Heart left ventricle (tissue), 16 donors: ENCODE measurements around the gene ATXN7L1. TPM values are rescaled to one million over a fixed set of nuclear protein-coding genes. Genes with fewer than 3 reads are reported as not detected.

Experiments
- ATAC-seq, 4 donors: fragments of 200-7000 bp; cut with Tn5 transposase; one replicate each; pipeline ENCODE4 v1.9.1; 2020 to 2022; ENCODE audit warnings: moderate library complexity in 4 of 4, mild to moderate bottlenecking in 3 of 4, moderate number of reproducible peaks in 1 of 4
- DNase-seq, 5 donors: peaks; one replicate each; pipeline ENCODE4 v3.0.0-alpha.2; 2020
- H3K27ac ChIP-seq, 12 donors: fragments of 200-600 bp; sonication (generic) in 4 of 12; one replicate each; pipeline versions ENCODE4 v1.5.0 to v1.8.0; 2016 to 2022; ENCODE audit warnings: mild to moderate bottlenecking in 2 of 12
- H3K27me3 ChIP-seq, 9 donors: fragments of 200-600 bp; sonication (generic) in 2 of 9; one replicate each; pipeline versions ENCODE4 v1.5.1 to v1.8.0; 2016 to 2022; ENCODE audit warnings: mild to moderate bottlenecking in 3 of 9
- H3K36me3 ChIP-seq, 9 donors: fragments of 200-600 bp; sonication (generic) in 2 of 9; one replicate each; pipeline versions ENCODE4 v1.5.0 to v1.8.0; 2018 to 2022; ENCODE audit warnings: mild to moderate bottlenecking in 2 of 9
- H3K4me1 ChIP-seq, 12 donors: fragments of 200-600 bp; sonication (generic) in 4 of 12; one replicate each; pipeline versions ENCODE4 v1.5.0 to v1.8.0; 2016 to 2022; ENCODE audit warnings: mild to moderate bottlenecking in 3 of 12
- H3K4me3 ChIP-seq, 12 donors: fragments of 200-600 bp; sonication (generic) in 4 of 12; one replicate each; pipeline versions ENCODE4 v1.5.0 to v1.8.0; 2017 to 2022; ENCODE audit warnings: mild to moderate bottlenecking in 9 of 12, moderate library complexity in 4 of 12
- H3K9me3 ChIP-seq, 12 donors: fragments of 200-600 bp; sonication (generic) in 4 of 12; one replicate each; pipeline versions ENCODE4 v1.5.0 to v1.8.0; 2016 to 2022; ENCODE audit warnings: mild to moderate bottlenecking in 1 of 12
- POLR2A ChIP-seq, 2 donors: fragments of 450-650 bp; IDR thresholded peaks; one replicate each; pipeline ENCODE4 v1.6.1; 2017; ENCODE audit warnings: antibody characterized with exemption in 2 of 2, mild to moderate bottlenecking in 2 of 2, moderate library complexity in 2 of 2
- WGBS, 4 donors: extraction: QIAGEN DNeasy Blood & Tissue Kit in 2 of 4; methylation state at CpG; one replicate each; pipeline versions ENCODE4 v1.1.5 to v1.1.7; 2013 to 2018; 5-methylcytosine and 5-hydroxymethylcytosine counted together
- intact Hi-C, 10 donors: fragments of 100-400 bp; cut with DNase I; formaldehyde crosslinking; loops; one replicate each; pipeline versions ENCODE4 v1.11.1 to v1.14.2; 2022
- polyA plus RNA-seq, 2 donors: library from polyadenylated mRNA; stranded (reverse); fragments of 200-250 nt; gene quantifications; one replicate each; pipeline ENCODE4 v1.2.3, GENCODE V29; 2013
- total RNA-seq, 9 donors: library from RNA; depleted of rRNA in 2 of 9; stranded (reverse); fragments of >200 nt in 2 of 9; fragmentation: NEBNext Ultra II Directional in 3 of 9; extraction: Animal tissue kit (Norgen Biotek cat#: 25700) in 3 of 9; gene quantifications; one replicate each; pipeline versions ENCODE4 v1.1.0 to v1.2.4, GENCODE V29; 2016 to 2023
- TF ChIP-seq, protein P1 (sequence below), 12 donors: fragments of 200-600 bp; sonication (generic) in 4 of 12; IDR thresholded peaks; one replicate each; pipeline versions ENCODE4 v1.5.0 to v1.8.0; 2018 to 2022; ENCODE audit warnings: antibody characterized with exemption in 12 of 12, mild to moderate bottlenecking in 5 of 12
- donor health status: ischemic (EF 13 %, LVEDD 7.1; RV severe dilation, severe dysfunction).
- donor health status: healthy with polysubstance abuse.
- donor health status: DM: no; HTN: yes; CAD: no.
- donor health status: DM: no; HTN: no; CAD: no.
- donor health status: ischemic (EF 25% LVEDD 6.9; RV normal size, moderate dysfunction).
- donor health status: ischemic (EF 25% LVEDD 5.7; RV mildly dilated, moderate dysfunction).
- donor health status: healthy.
- donor health status: DM: yes; HTN: yes; CAD: no.
- donor health status: ischemic (EF 35%, LVEDD 5.7; RV mildly dilated, moderate dysfunction).
- donor health status: nonischemic (EF 11% LVEDD 7.7; RV severe dilation, severe dysfunction).
- donor health status: DM: yes; HTN: yes; CAD: no.
- donor health status: PGD.
- donor health status: ischemic (EF 29% LVEDD 5.4; RV normal size, mild dysfunction).
- donor health status: nonischemic (EF 23%, LVEDD 6.1; RV moderate dilation, normal function).

The ATXN7L1 gene
- total and polyA plus RNA-seq, 11 donors = 2.0 to 10.6 (median 3.6) TPM

- intact Hi-C loops = no loop called here
- Histone ChIP-seq H3K9me3 (peaks cover 0 to 4% (median 0%) of the 10 kb centered on the region in 12 donors), H3K4me1 (peaks cover 0 to 12% (median 0%) of the 10 kb centered on the region in 12 donors), H3K4me3 (no peak overlapping the region), H3K36me3 (no peaks in the 10 kb centered on the region), H3K27me3 (no peaks in the 10 kb centered on the region), H3K27ac (no peak overlapping the region)
- WGBS, 4 donors = 97 to 99% (median 97%) methylated on average over 6 of the region's 6 CpGs
- DNase-seq (no peak), ATAC-seq (no peak)
- no peak for TF ChIP-seq POLR2A (IDR thresholded peaks at IDR 0.05)
- TF ChIP-seq, protein P1, sequence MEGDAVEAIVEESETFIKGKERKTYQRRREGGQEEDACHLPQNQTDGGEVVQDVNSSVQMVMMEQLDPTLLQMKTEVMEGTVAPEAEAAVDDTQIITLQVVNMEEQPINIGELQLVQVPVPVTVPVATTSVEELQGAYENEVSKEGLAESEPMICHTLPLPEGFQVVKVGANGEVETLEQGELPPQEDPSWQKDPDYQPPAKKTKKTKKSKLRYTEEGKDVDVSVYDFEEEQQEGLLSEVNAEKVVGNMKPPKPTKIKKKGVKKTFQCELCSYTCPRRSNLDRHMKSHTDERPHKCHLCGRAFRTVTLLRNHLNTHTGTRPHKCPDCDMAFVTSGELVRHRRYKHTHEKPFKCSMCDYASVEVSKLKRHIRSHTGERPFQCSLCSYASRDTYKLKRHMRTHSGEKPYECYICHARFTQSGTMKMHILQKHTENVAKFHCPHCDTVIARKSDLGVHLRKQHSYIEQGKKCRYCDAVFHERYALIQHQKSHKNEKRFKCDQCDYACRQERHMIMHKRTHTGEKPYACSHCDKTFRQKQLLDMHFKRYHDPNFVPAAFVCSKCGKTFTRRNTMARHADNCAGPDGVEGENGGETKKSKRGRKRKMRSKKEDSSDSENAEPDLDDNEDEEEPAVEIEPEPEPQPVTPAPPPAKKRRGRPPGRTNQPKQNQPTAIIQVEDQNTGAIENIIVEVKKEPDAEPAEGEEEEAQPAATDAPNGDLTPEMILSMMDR (IDR thresholded peaks at IDR 0.05) = no peak
Observed at GRCh38 chr7:105902325-105902911, 26.0 kb upstream of the ATXN7L1 start.

DNA sequence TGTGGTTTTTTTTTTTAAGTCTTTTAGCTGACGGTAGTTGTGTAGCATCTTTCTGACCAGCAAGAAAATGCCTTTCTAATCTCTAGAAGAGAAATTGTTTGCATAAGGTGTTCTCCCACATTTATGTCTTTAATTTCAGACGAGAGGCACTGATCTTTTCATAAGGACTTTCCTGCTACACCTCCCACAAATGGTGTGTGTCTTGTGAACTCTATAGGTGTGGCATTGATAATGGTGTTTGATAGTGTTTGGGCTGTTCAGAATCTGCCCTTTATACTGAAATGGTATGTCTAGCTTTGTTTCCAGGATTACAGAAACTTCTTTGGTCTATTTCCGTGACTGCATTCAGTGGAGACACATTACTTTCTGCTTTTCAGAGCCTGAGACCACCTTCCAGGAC lies 21.6 kb upstream of the ATXN7L1 start:
- 89 to 92% (median 91%) methylated on average over 3 of the region's 3 CpGs for WGBS, 4 donors
- intact Hi-C loops = no loop called here
- H3K27me3 ChIP-seq = no peaks in the 10 kb centered on the region
- H3K36me3 ChIP-seq = no peaks in the 10 kb centered on the region
- H3K4me1 ChIP-seq = no peaks in the 10 kb centered on the region
- no peak for ATAC-seq
- no peak for DNase-seq
- H3K4me3 ChIP-seq = no peak overlapping the region
- no peak overlapping the region for H3K27ac ChIP-seq
- TF ChIP-seq, protein P1 (IDR thresholded peaks at IDR 0.05) = no peak
- TF ChIP-seq POLR2A (IDR thresholded peaks at IDR 0.05) = no peak
- no peaks in the 10 kb centered on the region for H3K9me3 ChIP-seq

DNA sequence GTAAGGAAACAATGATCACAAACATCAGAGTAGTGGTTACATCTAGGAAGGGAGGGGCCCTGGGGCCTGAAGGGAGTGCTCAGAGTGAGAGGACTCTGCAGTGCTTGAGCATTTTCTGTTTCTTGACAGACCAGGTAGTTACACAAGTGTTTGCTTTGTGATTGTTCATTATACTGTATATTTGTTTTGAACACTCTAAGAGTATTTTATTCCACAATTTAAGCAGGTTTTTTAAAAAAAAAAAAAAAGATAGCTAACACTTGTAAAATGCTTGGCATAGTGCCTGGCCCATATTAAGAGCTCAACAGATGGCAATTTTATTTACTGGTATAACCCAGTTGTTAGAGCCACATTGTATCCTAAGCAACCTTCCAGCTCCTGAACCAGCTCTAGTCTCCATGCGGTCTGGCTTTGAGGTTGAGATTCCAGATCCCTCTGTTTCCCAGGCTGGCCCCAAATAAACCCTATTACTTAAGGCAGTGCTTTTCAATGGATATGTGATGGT lies 20.1 kb upstream of the ATXN7L1 start:
- TF ChIP-seq POLR2A (IDR thresholded peaks at IDR 0.05) = no peak
- TF ChIP-seq, protein P1 (IDR thresholded peaks at IDR 0.05) = no peak
- H3K4me3 ChIP-seq = no peak overlapping the region
- intact Hi-C loops = no loop called here
- H3K36me3 ChIP-seq = no peaks in the 10 kb centered on the region
- H3K27ac ChIP-seq = no peak overlapping the region
- no peaks in the 10 kb centered on the region for H3K4me1 ChIP-seq
- H3K27me3 ChIP-seq = no peaks in the 10 kb centered on the region
- DNase-seq = no peak
- H3K9me3 ChIP-seq = no peaks in the 10 kb centered on the region
- no peak for ATAC-seq
- 64 to 93% (median 67%) methylated on average over 1 of the region's 1 CpG for WGBS, 4 donors

- intact Hi-C loops = no loop called here
- H3K4me3 ChIP-seq = no peak overlapping the region
- no peak for ATAC-seq
- TF ChIP-seq, protein P1 (IDR thresholded peaks at IDR 0.05) = no peak
- no peak for TF ChIP-seq POLR2A (IDR thresholded peaks at IDR 0.05)
- H3K36me3 ChIP-seq = no peaks in the 10 kb centered on the region
- no peaks in the 10 kb centered on the region for H3K4me1 ChIP-seq
- DNase-seq = no peak
- WGBS, 4 donors = 95 to 96% (median 96%) methylated on average over 3 of the region's 3 CpGs
- no peaks in the 10 kb centered on the region for H3K9me3 ChIP-seq
- H3K27ac ChIP-seq = no peak overlapping the region
- no peaks in the 10 kb centered on the region for H3K27me3 ChIP-seq
Observed at GRCh38 chr7:105894131-105894530, 17.7 kb upstream of the ATXN7L1 start.
